Right atrium auricular region (tissue), 2 donors: ENCODE data around the gene SLC9A3. TPM values are rescaled to one million over a fixed set of nuclear protein-coding genes. Genes with fewer than 3 reads are reported as not detected.
"Not testable (repeated sequence)": the region's sequence is repeated elsewhere in the genome, so short reads cannot be mapped to it uniquely, and the experiment has no call there.

Experiments
- DNase-seq: peaks from one replicate; pipeline ENCODE4 v3.0.0-alpha.2; 2019; ENCODE audit warnings: low spot score
- H3K27ac ChIP-seq, 2 donors: fragments of 200-600 bp; sonication (generic); 1 replicate in 1 of 2; 2 replicates in 1 of 2; pipeline ENCODE4 v1.5.1; 2016 to 2019
- H3K27me3 ChIP-seq, 2 donors: fragments of 200-600 bp; sonication (generic); one replicate each; pipeline versions ENCODE4 v1.5.1 to v1.6.0; 2017 to 2019
- H3K36me3 ChIP-seq: fragments of 200-600 bp; sonication (generic); one replicate; pipeline ENCODE4 v1.5.1; 2016
- H3K4me1 ChIP-seq, 2 donors: fragments of 200-600 bp; sonication (generic); one replicate each; pipeline versions ENCODE4 v1.5.1 to v1.6.0; 2017 to 2019
- H3K4me3 ChIP-seq, 2 donors: fragments of 200-600 bp; sonication (generic); 1 replicate in 1 of 2; 2 replicates in 1 of 2; pipeline ENCODE4 v1.5.1; 2017 to 2019; ENCODE audit warnings: mild to moderate bottlenecking in 1 of 2, moderate library complexity in 1 of 2
- H3K9me3 ChIP-seq, 2 donors: fragments of 200-600 bp; sonication (generic); one replicate each; pipeline ENCODE4 v1.5.1; 2019
- CTCF ChIP-seq, 2 donors: fragments of 200-600 bp; sonication (generic); IDR thresholded peaks; one replicate each; pipeline ENCODE4 v1.5.1; 2019; ENCODE audit warnings: antibody characterized with exemption in 2 of 2
- total RNA-seq, 2 donors: library from RNA; depleted of rRNA; stranded (reverse); fragments of >200 nt; gene quantifications; one replicate each; pipeline ENCODE4 v1.1.0, GENCODE V29; 2016

The SLC9A3 gene
- total RNA-seq, 2 donors from 2014 or later: 1.8 to 2.3 TPM

GRCh38 chr5:489689-490080 lies 34.6 kb downstream of the SLC9A3 start:
- Histone ChIP-seq H3K4me3 (no peak overlapping the region), H3K9me3 (no peaks in the 10 kb centered on the region), H3K27me3 (no peaks in the 10 kb centered on the region), H3K36me3 (no peaks in the 10 kb centered on the region), H3K4me1 (peaks cover 0 to 7% of the 10 kb centered on the region in 2 donors), H3K27ac (no peak overlapping the region)
- DNase-seq: no peak
- no peak for TF ChIP-seq CTCF (IDR thresholded peaks at IDR 0.05)

- no peaks in the 10 kb centered on the region for H3K9me3 ChIP-seq
- H3K27ac ChIP-seq: no peak overlapping the region
- H3K4me1 ChIP-seq: peaks cover 0 to 7% of the 10 kb centered on the region in 2 donors
- no peaks in the 10 kb centered on the region for H3K36me3 ChIP-seq
- no peaks in the 10 kb centered on the region for H3K27me3 ChIP-seq
- DNase-seq: no peak
- no peak overlapping the region for H3K4me3 ChIP-seq
- TF ChIP-seq CTCF (IDR thresholded peaks at IDR 0.05): no peak
Measured at GRCh38 chr5:488744-489688, 35.2 kb downstream of the SLC9A3 start.

GRCh38 chr5:488241-488640 lies 36.0 kb downstream of the SLC9A3 start:
- no peak overlapping the region for H3K27ac ChIP-seq
- no peaks in the 10 kb centered on the region for H3K27me3 ChIP-seq
- DNase-seq: no peak

GRCh38 chr5:486597-486996 lies 37.7 kb downstream of the SLC9A3 start:
- not testable (repeated sequence) for H3K4me3 ChIP-seq, DNase-seq, H3K27ac ChIP-seq, H3K27me3 ChIP-seq, H3K36me3 ChIP-seq, H3K4me1 ChIP-seq, H3K9me3 ChIP-seq

More at GRCh38 chr5:488241-488640, 36.0 kb downstream of the SLC9A3 start:
- no peaks in the 10 kb centered on the region for H3K9me3 ChIP-seq
- H3K36me3 ChIP-seq: no peaks in the 10 kb centered on the region
- H3K4me1 ChIP-seq: peaks cover 0 to 7% of the 10 kb centered on the region in 2 donors
- TF ChIP-seq CTCF (IDR thresholded peaks at IDR 0.05): no peak
- H3K4me3 ChIP-seq: no peak overlapping the region

- no peak for TF ChIP-seq CTCF (IDR thresholded peaks at IDR 0.05)
- Histone ChIP-seq H3K36me3 (no peaks in the 10 kb centered on the region), H3K27ac (no peak overlapping the region), H3K4me1 (peaks cover 0 to 7% of the 10 kb centered on the region in 2 donors), H3K4me3 (no peak overlapping the region), H3K27me3 (peaks cover 0 to 8% of the 10 kb centered on the region in 2 donors), H3K9me3 (no peaks in the 10 kb centered on the region)
- no peak for DNase-seq
Measured at GRCh38 chr5:485946-486491, 38.2 kb downstream of the SLC9A3 start.

GRCh38 chr5:485113-485945 lies 38.9 kb downstream of the SLC9A3 start:
- no peak for DNase-seq
- TF ChIP-seq CTCF (IDR thresholded peaks at IDR 0.05): no peak
- peaks cover 0 to 8% of the 10 kb centered on the region in 2 donors for H3K27me3 ChIP-seq
- H3K4me1 ChIP-seq: peaks cover 0 to 7% of the 10 kb centered on the region in 2 donors
- H3K36me3 ChIP-seq: no peaks in the 10 kb centered on the region
- H3K9me3 ChIP-seq: no peaks in the 10 kb centered on the region
- no peak overlapping the region for H3K27ac ChIP-seq
- H3K4me3 ChIP-seq: no peak overlapping the region
